ENCODE measurements around the gene IL2RA. TPM values are rescaled to one million over a fixed set of nuclear protein-coding genes. Genes with fewer than 3 reads are reported as not detected.

The IL2RA gene
- total RNA-seq, 4 donors from 2014 or later: 0.79 to 1.1 TPM; not detected in 2

GRCh38 chr10:6082496-6083395, 20.6 kb upstream of the IL2RA start:
- WGBS, 2 donors (ENCODE audit: low coverage in 1 of 2): 73 to 77% methylated on average over 4 to 9 of the region's 9 CpGs
- H3K4me3 ChIP-seq: no peak overlapping the region
- H3K27me3 ChIP-seq: peaks cover 12% of the 10 kb centered on the region
- in situ Hi-C loops (cut with MboI; ENCODE audit: low pct_ligation_motif_present in 1 of 4, low pct_unique_long_range_greater_than_20kb in 1 of 4, low sequenced_read_pairs in 3 of 4): loop anchor here in 2 of 4 donors (10.0 kb wide), 1 partner anchor 68 kb away; no protein-coding TSS in a partner anchor
- H3K9me3 ChIP-seq: no peaks in the 10 kb centered on the region
- intact Hi-C loops (cut with DNase I; ENCODE audit: low total_unique reads): no loop called here
- DNase-seq: no peak
- TF ChIP-seq POLR2A (IDR thresholded peaks at IDR 0.05): no peak
- TF ChIP-seq CTCF (IDR thresholded peaks at IDR 0.05): no peak
- TF ChIP-seq EP300 (IDR thresholded peaks at IDR 0.05; ENCODE audit: low read depth): no peak
- TF ChIP-seq POLR2AphosphoS5 (IDR thresholded peaks at IDR 0.05): no peak
- peaks cover 0 to 11% (median 1%) of the 10 kb centered on the region in 4 donors for H3K4me1 ChIP-seq
- H3K27ac ChIP-seq: no peak overlapping the region
- H3K36me3 ChIP-seq: no peaks in the 10 kb centered on the region

GRCh38 chr10:6080417-6080973, 18.3 kb upstream of the IL2RA start:
- TF ChIP-seq EP300 (IDR thresholded peaks at IDR 0.05; ENCODE audit: low read depth): no peak
- TF ChIP-seq POLR2AphosphoS5 (IDR thresholded peaks at IDR 0.05): no peak
- DNase-seq: no peak
- intact Hi-C loops (cut with DNase I; ENCODE audit: low total_unique reads) (no loop called here), in situ Hi-C loops (cut with MboI; ENCODE audit: low pct_ligation_motif_present in 1 of 4, low pct_unique_long_range_greater_than_20kb in 1 of 4, low sequenced_read_pairs in 3 of 4) (loop anchor here in 2 of 4 donors (10.0 kb wide), 1 partner anchor 66 kb away; no protein-coding TSS in a partner anchor)
- Histone ChIP-seq H3K9me3 (no peaks in the 10 kb centered on the region), H3K4me1 (no peaks in the 10 kb centered on the region), H3K36me3 (no peaks in the 10 kb centered on the region), H3K27ac (no peak overlapping the region), H3K4me3 (no peak overlapping the region), H3K27me3 (peaks cover 12% of the 10 kb centered on the region)
- 74 to 75% methylated on average over 3 to 4 of the region's 4 CpGs for WGBS, 2 donors (ENCODE audit: low coverage in 1 of 2)

- H3K27ac ChIP-seq: no peak overlapping the region
- intact Hi-C loops (cut with DNase I; ENCODE audit: low total_unique reads) (no loop called here), in situ Hi-C loops (cut with MboI; ENCODE audit: low pct_ligation_motif_present in 1 of 4, low pct_unique_long_range_greater_than_20kb in 1 of 4, low sequenced_read_pairs in 3 of 4) (no loop called here)
- no peak overlapping the region for H3K4me3 ChIP-seq
- peaks cover 12% of the 10 kb centered on the region for H3K27me3 ChIP-seq
- H3K9me3 ChIP-seq: no peaks in the 10 kb centered on the region
- no peaks in the 10 kb centered on the region for H3K4me1 ChIP-seq
- TF ChIP-seq EP300 (IDR thresholded peaks at IDR 0.05; ENCODE audit: low read depth) (no peak), POLR2A (IDR thresholded peaks at IDR 0.05) (no peak), CTCF (IDR thresholded peaks at IDR 0.05) (no peak), POLR2AphosphoS5 (IDR thresholded peaks at IDR 0.05) (no peak)
- WGBS, 2 donors (ENCODE audit: low coverage in 1 of 2): 87 to 100% methylated on average over 3 to 4 of the region's 4 CpGs
- DNase-seq: no peak
- H3K36me3 ChIP-seq: no peaks in the 10 kb centered on the region
These were observed 16.9 kb upstream of the IL2RA start for GRCh38 chr10:6079044-6079443.

GRCh38 chr10:6077071-6077675, 15.0 kb upstream of the IL2RA start:
- Histone ChIP-seq H3K27me3 (peaks cover 4% of the 10 kb centered on the region), H3K9me3 (no peaks in the 10 kb centered on the region), H3K27ac (no peak overlapping the region), H3K4me3 (no peak overlapping the region), H3K36me3 (no peaks in the 10 kb centered on the region), H3K4me1 (peaks cover 0 to under 1% (median 0%) of the 10 kb centered on the region in 4 donors)
- TF ChIP-seq POLR2A (IDR thresholded peaks at IDR 0.05) (no peak), CTCF (IDR thresholded peaks at IDR 0.05) (no peak), EP300 (IDR thresholded peaks at IDR 0.05; ENCODE audit: low read depth) (no peak), POLR2AphosphoS5 (IDR thresholded peaks at IDR 0.05) (no peak)
- in situ Hi-C loops (cut with MboI; ENCODE audit: low pct_ligation_motif_present in 1 of 4, low pct_unique_long_range_greater_than_20kb in 1 of 4, low sequenced_read_pairs in 3 of 4) (no loop called here), intact Hi-C loops (cut with DNase I; ENCODE audit: low total_unique reads) (no loop called here)
- WGBS, 2 donors (ENCODE audit: low coverage in 1 of 2): 81 to 91% methylated on average over 5 to 11 of the region's 12 CpGs
- DNase-seq: no peak
